A549 (cell line): ENCODE results near the gene LHFPL2.

Experiments
- BCL3 ChIP-seq: fragments of >200 bp; sonication (Bioruptor Twin); formaldehyde crosslinking; IDR thresholded peaks from 3 replicates; pipeline ENCODE4 v1.6.1; 2016
- BHLHE40 ChIP-seq: IDR thresholded peaks from 2 replicates; pipeline ENCODE4 v1.6.1; 2012; ENCODE audit warnings: low read depth, low read length, inconsistent platforms
- CHD2 ChIP-seq: fragments of 150-350 bp; IDR thresholded peaks from 2 replicates; pipeline ENCODE4 v1.6.1; 2014; ENCODE audit warnings: low read length; ENCODE audit not compliant: partially characterized antibody
- CTCF ChIP-seq: fragments of >200 bp; sonication (Bioruptor Twin); formaldehyde crosslinking; IDR thresholded peaks from 3 replicates; pipeline ENCODE4 v1.5.1; 2016
- FOSB ChIP-seq: fragments of 250-450 bp; sonication (Bioruptor Pico); IDR thresholded peaks from 2 replicates; pipeline ENCODE4 v1.5.0; 2020; ENCODE audit warnings: mild to moderate bottlenecking, moderate library complexity
- JUN ChIP-seq, 2 experiments: fragments of >200 bp; sonication (Bioruptor Twin); formaldehyde crosslinking; IDR thresholded peaks; 2 replicates in 1 of 2; 3 replicates in 1 of 2; pipeline ENCODE4 v1.6.1; 2016 to 2017
- NFE2L2 ChIP-seq: fragments of 150-350 bp; conservative IDR thresholded peaks from 2 replicates; pipeline ENCODE4 v1.6.1; 2014; ENCODE audit warnings: low read length
- PBX3 ChIP-seq: IDR thresholded peaks from 2 replicates; pipeline ENCODE4 v1.6.1; 2012
- POLR2A ChIP-seq: IDR thresholded peaks from 2 replicates; pipeline ENCODE4 v1.6.1; 2012; ENCODE audit warnings: mild to moderate bottlenecking, low read length
- RARB ChIP-seq: fragments of 250-450 bp; sonication (Bioruptor Pico); IDR thresholded peaks from 2 replicates; pipeline ENCODE4 v1.8.0; 2021; ENCODE audit warnings: mild to moderate bottlenecking, moderate library complexity
- REST ChIP-seq: fragments of 200-600 bp; sonication (generic); IDR thresholded peaks from 2 replicates; pipeline ENCODE4 v1.6.1; 2016; ENCODE audit warnings: antibody characterized with exemption, mild to moderate bottlenecking, moderate library complexity
- SMC3 ChIP-seq: fragments of >200 bp; sonication (Bioruptor Twin); formaldehyde crosslinking; IDR thresholded peaks from 3 replicates; pipeline ENCODE4 v1.6.1; 2018; ENCODE audit warnings: inconsistent platforms
- USF2 ChIP-seq: fragments of 450-650 bp; IDR thresholded peaks from 2 replicates; pipeline ENCODE4 v1.6.1; 2014; ENCODE audit warnings: antibody characterized with exemption

GRCh38 chr5:78541086-78541654 is 107.4 kb downstream of the LHFPL2 start:
- TF ChIP-seq USF2 = no peak
- TF ChIP-seq BCL3 = no peak
- no peak for TF ChIP-seq JUN (IDR thresholded peaks at IDR 0.05)
- no peak for TF ChIP-seq CTCF
- TF ChIP-seq POLR2A = no peak
- TF ChIP-seq BHLHE40 = no peak
- no peak for TF ChIP-seq NFE2L2
- no peak for TF ChIP-seq PBX3
- TF ChIP-seq CHD2 = no peak
- TF ChIP-seq RARB (CRISPR knock-in tag) = no peak
- no peak for TF ChIP-seq SMC3
- TF ChIP-seq FOSB (CRISPR knock-in tag) = no peak
- no peak for TF ChIP-seq REST
